Suppressor macrophage treated with lipopolysaccharide for 4 hours (primary cell): ENCODE results near the gene EIF4E1B.
A peak's percentile ranks its signal among the peaks of the same experiment; 100 is the strongest.

Experiments
- DNase-seq: peaks from one replicate; pipeline ENCODE4 v3.0.0-alpha.2; 2020

EIF4E1B gene

GRCh38 chr5:176606875-176607274 is 23.6 kb upstream of the EIF4E1B start:
- no peak for DNase-seq

- no peak for DNase-seq
Measured at GRCh38 chr5:176608142-176608705, 22.3 kb upstream of the EIF4E1B start.

DNA sequence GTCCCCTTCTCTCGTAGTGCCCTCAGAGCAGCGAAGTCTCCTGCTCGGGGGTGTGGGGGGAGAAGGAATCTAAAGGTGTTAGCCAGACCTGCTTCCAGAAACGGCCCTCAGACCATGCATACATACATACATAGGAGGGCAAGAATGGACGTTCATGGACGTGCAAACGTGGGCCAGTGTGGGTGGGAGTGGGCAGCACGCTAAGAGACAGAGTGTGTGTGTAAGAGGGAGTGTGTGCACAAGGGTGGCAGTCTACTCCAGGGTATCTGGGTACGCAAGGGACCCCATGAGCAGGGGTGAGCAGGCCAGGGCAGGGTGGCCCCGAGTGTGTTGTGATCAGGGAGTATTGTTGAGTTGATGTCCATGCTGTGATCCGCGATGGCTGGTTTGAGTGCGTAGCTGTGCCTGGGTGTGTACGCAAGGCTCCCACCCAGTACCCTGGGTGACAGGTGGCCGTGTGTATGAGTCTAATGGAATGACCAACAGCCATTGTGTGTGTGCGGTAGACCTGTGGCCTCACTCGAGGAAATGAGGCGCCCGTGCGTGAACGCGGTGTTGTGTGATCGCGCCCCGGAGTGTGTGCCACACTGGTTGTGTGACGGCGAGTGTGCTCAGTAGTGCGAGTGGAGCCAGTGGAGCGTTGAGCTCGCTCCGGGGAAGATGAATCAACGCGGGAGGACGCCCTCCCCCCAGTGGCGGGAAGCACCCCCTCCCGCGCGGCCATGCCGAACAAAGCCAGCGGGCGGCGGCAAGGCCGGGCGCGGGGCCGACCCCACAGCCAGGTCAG is 21.3 kb upstream of the EIF4E1B start:
- DNase-seq: no peak

GRCh38 chr5:176609724-176610434 is 20.6 kb upstream of the EIF4E1B start, which contains the start of gene GPRIN1:
Gene GPRIN1 (minus strand): TSS chr5:176610156. CDS start chr5:176599834, 10,322 bp downstream.
- peak; percentile 81 for DNase-seq

- DNase-seq: no peak
Measured at GRCh38 chr5:176610435-176610773, 20.1 kb upstream of the EIF4E1B start.

GRCh38 chr5:176611435-176611834 is 19.0 kb upstream of the EIF4E1B start:
- DNase-seq: peak; percentile 78

GRCh38 chr5:176612008-176612407 is 18.5 kb upstream of the EIF4E1B start:
- no peak for DNase-seq

- DNase-seq: no peak
Measured at GRCh38 chr5:176612855-176613254, 17.6 kb upstream of the EIF4E1B start.

DNA sequence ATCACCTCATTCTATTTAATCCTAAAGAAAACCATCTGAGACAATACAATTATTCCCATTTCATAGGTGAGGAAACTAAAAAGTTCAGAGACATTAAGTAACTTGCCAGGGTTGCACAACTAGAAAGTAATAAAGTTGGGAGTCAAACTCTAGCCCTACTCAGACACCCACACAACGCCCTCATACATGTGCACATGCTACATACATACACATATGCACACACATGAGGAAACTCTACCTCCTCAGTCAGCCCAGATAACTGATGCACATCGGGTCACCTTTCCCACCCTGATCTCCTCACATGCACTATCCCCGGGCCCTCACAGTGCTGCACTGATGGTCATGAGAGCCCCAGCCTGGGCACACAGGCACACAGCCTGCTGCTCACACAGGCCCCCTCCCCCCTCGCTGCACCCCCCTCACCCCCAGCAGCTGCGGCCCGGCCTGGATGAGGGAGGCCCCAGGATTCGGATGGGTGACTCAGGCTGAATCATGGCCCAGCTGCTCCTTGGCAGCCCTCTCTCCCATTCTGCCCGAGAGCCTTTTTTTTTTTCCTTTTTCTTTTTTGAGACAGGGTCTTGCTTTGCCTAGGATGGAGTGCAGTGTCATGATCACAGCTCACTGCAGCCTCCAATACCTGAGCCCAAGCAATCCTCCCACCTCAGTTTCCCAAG is 15.5 kb upstream of the EIF4E1B start:
- DNase-seq: no peak

GRCh38 chr5:176616511-176616910 is 14.0 kb upstream of the EIF4E1B start:
- no peak for DNase-seq

- DNase-seq: no peak
Measured at GRCh38 chr5:176618783-176619182, 11.7 kb upstream of the EIF4E1B start.

GRCh38 chr5:176619203-176619568 is 11.3 kb upstream of the EIF4E1B start:
- DNase-seq: peak; percentile 52

GRCh38 chr5:176619569-176620332 is 10.7 kb upstream of the EIF4E1B start:
- DNase-seq: no peak

GRCh38 chr5:176620333-176620981 is 10.0 kb upstream of the EIF4E1B start:
- DNase-seq: peak; percentile 38

GRCh38 chr5:176621661-176622079 is 8.8 kb upstream of the EIF4E1B start:
- no peak for DNase-seq

GRCh38 chr5:176624142-176624541 is 6.3 kb upstream of the EIF4E1B start:
- no peak for DNase-seq

DNA sequence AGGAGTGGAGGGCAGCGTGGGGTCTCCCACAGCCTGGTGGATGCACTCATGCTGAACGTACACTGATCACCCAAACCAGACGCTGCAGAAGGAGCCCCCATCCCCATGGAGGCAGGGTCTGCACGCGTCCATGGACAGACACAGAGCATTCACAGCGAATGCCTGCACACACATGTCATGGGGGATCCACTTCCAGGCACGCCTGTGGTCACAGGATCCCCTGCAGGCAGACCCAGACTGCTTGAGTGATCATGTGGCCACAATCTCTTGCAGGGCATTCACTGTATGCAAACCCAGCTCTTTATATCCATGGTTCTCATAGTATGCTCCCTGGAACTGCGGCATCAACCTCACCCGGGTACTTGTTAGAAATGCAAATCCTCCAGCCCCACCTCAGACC is 5.5 kb upstream of the EIF4E1B start:
- DNase-seq: no peak

GRCh38 chr5:176625512-176625911 is 5.0 kb upstream of the EIF4E1B start:
- DNase-seq: no peak

DNA sequence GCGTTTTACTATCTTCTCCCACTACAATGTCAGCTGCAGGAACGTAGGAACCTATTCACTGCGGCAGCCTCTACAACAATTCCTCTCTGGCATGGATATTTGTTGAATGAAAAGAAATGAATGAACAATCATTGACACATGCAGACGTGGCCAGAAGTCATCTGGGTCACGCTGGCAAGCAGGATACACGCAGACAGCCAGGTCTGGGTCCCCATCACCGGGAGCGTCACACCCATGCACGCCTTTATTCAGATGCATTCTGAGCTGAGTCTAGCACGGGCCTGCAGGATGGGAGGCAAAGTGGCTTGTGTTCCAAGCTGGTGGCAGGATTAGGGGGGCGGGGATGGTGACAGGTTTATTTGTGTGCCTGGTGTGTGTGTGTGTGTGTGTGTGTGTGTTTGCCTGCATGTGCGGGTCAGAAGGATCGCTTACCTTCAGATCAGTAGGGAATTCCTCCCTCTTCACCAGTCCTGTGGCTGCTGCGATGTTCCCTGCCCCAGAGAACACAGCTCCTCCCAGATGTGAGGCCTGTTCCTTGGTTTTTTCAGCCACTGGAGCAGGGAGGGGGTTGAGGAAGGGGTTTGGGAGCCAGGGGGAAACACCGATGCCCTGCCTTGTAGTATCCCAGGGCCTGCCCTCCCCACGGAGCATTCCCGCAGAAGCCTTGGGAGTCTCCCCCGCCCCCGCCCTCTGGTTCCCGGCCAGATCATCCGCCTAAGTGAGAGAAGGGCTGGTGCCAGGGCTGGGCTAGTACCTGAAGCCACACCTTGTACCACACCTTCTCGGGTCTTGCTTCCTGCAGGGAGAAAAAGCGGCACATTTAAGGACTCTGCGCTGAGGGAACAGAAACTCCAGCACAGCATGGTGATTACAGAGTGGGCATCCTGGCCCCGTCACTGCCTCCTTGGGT is 4.3 kb upstream of the EIF4E1B start:
- no peak for DNase-seq

DNA sequence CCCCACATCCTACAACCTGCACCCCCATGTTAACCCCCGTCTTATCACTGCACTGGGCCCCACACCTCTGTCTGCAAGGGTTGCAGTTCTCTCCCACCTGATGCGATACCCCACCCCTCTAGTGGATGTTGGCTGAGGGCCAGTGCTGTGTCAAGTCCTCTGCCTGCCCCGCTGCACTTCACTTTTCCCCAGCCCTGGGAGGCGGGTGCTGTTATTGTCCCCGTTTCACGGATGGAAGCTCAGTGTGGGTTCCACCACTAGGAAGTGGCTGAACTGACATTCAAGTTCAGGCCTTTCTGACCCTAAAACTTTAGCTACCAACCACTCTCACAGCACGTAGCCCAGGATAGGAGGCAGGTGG is 3.6 kb upstream of the EIF4E1B start:
- no peak for DNase-seq

- no peak for DNase-seq
Measured at GRCh38 chr5:176627582-176627981, 2.9 kb upstream of the EIF4E1B start.
